GM12878 (cell line): ENCODE data around the gene VTI1A. TPM values are rescaled to one million over a fixed set of nuclear protein-coding genes. Genes with fewer than 3 reads are reported as not detected.

Experiments
- ATAC-seq: fragments of 200-7000 bp; cut with Tn5 transposase; 3 replicates; pipeline ENCODE4 v1.9.1; 2020; ENCODE audit warnings: mild to moderate bottlenecking, moderate library complexity
- BruUV-seq: library from RNA; stranded (reverse); fragments of 400-500 nt; replicated peaks from 2 replicates; lab custom pipeline; 2021; lab: Mats Ljungman, UMichigan
- CTCF ChIA-PET: fragments of 300-600 bp; sonication (Branson Sonifier 250); formaldehyde crosslinking; extraction: SDS; loops from one replicate; lab custom pipeline; 2021; ENCODE audit warnings: inconsistent platforms; lab: Yijun Ruan, JAX
- POLR2A ChIA-PET: fragments of 350-600 bp; formaldehyde crosslinking; extraction: SDS; loops from one replicate; lab custom pipeline; 2021; ENCODE audit warnings: inconsistent platforms; lab: Charles Lee
- RAD21 ChIA-PET: fragments of 300-600 bp; sonication (Branson Sonifier 250); formaldehyde crosslinking; loops from one replicate; lab custom pipeline; 2023; ENCODE audit warnings: antibody characterized with exemption; ENCODE audit not compliant: unreplicated experiment; lab: Charles Lee
- SMC1A ChIA-PET: fragments of 300-600 bp; sonication (Branson Sonifier 250); formaldehyde crosslinking; loops from one replicate; lab custom pipeline; 2023; ENCODE audit not compliant: unreplicated experiment, uncharacterized antibody; lab: Charles Lee
- DNase-seq: peaks from one replicate; pipeline ENCODE4 v3.0.0-alpha.2; 2011; ENCODE audit warnings: low read depth, low spot score
- FAIRE-seq: peaks from 3 replicates; lab custom pipeline; 2011; peaks lifted over from hg19 to GRCh38; lab: Jason Lieb, UNC
- H2AFZ ChIP-seq: 2 replicates; pipeline ENCODE4 v1.6.0; 2011; ENCODE audit warnings: low read depth, low read length, control low read depth; ENCODE audit not compliant: control insufficient read depth
- H3K27ac ChIP-seq: 2 replicates; pipeline ENCODE4 v1.5.1; 2011; ENCODE audit warnings: control low read depth; ENCODE audit not compliant: control insufficient read depth, insufficient read depth
- H3K27me3 ChIP-seq, 2 experiments: replicated peaks in 1 of 2; 2 replicates each; pipeline versions ENCODE4 v1.6.0 to v1.6.1; 2011; ENCODE audit warnings: low read length in 1 of 2; ENCODE audit not compliant: control insufficient read depth in 2 of 2, insufficient read depth in 2 of 2
- H3K36me3 ChIP-seq, 2 experiments: 2 replicates each; pipeline ENCODE4 v1.5.1; 2011; ENCODE audit warnings: low read length in 1 of 2; ENCODE audit not compliant: control insufficient read depth in 2 of 2, insufficient read depth in 2 of 2
- H3K4me1 ChIP-seq: 2 replicates; pipeline ENCODE4 v1.6.1; 2011; ENCODE audit warnings: mild to moderate bottlenecking, low read length, moderate library complexity, mixed read lengths; ENCODE audit not compliant: control insufficient read depth, insufficient read depth
- H3K4me2 ChIP-seq: 2 replicates; pipeline ENCODE4 v1.6.0; 2011; ENCODE audit warnings: control low read depth; ENCODE audit not compliant: control insufficient read depth, insufficient read depth
- H3K4me3 ChIP-seq: fragments of 200-600 bp; sonication (generic); 2 replicates; pipeline ENCODE4 v1.5.1; 2016
- H3K79me2 ChIP-seq: 2 replicates; pipeline ENCODE4 v1.6.0; 2011; ENCODE audit warnings: low read length; ENCODE audit not compliant: control insufficient read depth, insufficient read depth
- H3K9ac ChIP-seq: 2 replicates; pipeline ENCODE4 v1.8.0; 2011; ENCODE audit warnings: low read length, control low read depth, mixed read lengths; ENCODE audit not compliant: control insufficient read depth, insufficient read depth
- H3K9me3 ChIP-seq: replicated peaks from 3 replicates; pipeline ENCODE4 v1.5.1; 2011; ENCODE audit warnings: mild to moderate bottlenecking, low read length; ENCODE audit not compliant: control insufficient read depth, insufficient read depth
- H4K20me1 ChIP-seq: 2 replicates; pipeline ENCODE4 v1.6.0; 2011; ENCODE audit not compliant: control insufficient read depth, insufficient read depth
- CREM ChIP-seq: IDR thresholded peaks from 2 replicates; pipeline ENCODE4 v1.6.1; 2014; ENCODE audit warnings: antibody characterized with exemption, low read depth
- MXI1 ChIP-seq: fragments of 150-350 bp; IDR thresholded peaks from 2 replicates; pipeline ENCODE4 v1.6.1; 2011; ENCODE audit warnings: low read depth, mild to moderate bottlenecking, inconsistent platforms, low read length, improper control_type of control experiment
- NR2F1 ChIP-seq: fragments of 450-650 bp; conservative IDR thresholded peaks from 2 replicates; pipeline ENCODE4 v1.6.1; 2017; ENCODE audit warnings: mild to moderate bottlenecking
- PAX8 ChIP-seq: fragments of 450-650 bp; IDR thresholded peaks from 2 replicates; pipeline ENCODE4 v1.6.1; 2017; ENCODE audit warnings: mild to moderate bottlenecking, moderate library complexity
- POLR2A ChIP-seq: IDR thresholded peaks from 2 replicates; pipeline ENCODE4 v1.6.1; 2011; ENCODE audit warnings: low read depth, mild to moderate bottlenecking, low read length
- POLR2AphosphoS2 ChIP-seq: IDR thresholded peaks from 2 replicates; pipeline ENCODE4 v1.6.1; 2011; ENCODE audit warnings: low read depth, mild to moderate bottlenecking, low read length, improper control_type of control experiment, moderate library complexity
- RAD51 ChIP-seq: fragments of 450-650 bp; IDR thresholded peaks from 2 replicates; pipeline ENCODE4 v1.6.1; 2016; ENCODE audit warnings: moderate library complexity, mild to moderate bottlenecking, inconsistent platforms
- SPI1 ChIP-seq: IDR thresholded peaks from 2 replicates; pipeline ENCODE4 v1.6.1; 2011; ENCODE audit warnings: low read depth, mild to moderate bottlenecking, low read length, moderate library complexity, borderline replicate concordance; ENCODE audit not compliant: insufficient read depth
- STAT1 ChIP-seq: fragments of 450-650 bp; conservative IDR thresholded peaks from 2 replicates; pipeline ENCODE4 v1.6.1; 2014; ENCODE audit warnings: antibody characterized with exemption, mild to moderate bottlenecking
- STAT3 ChIP-seq: IDR thresholded peaks from 2 replicates; pipeline ENCODE4 v1.6.1; 2011; ENCODE audit warnings: low read depth, low read length, improper control_type of control experiment
- WGBS: methylation state at CpG from one replicate; pipeline ENCODE4 v1.1.6; 2016; ENCODE audit warnings: low lambda C conversion rate; ENCODE audit not compliant: insufficient replicate concordance, insufficient coverage; ENCODE audit errors: missing lambda C conversion rate; 5-methylcytosine and 5-hydroxymethylcytosine counted together
- in situ Hi-C: fragments of 300-500 bp; cut with MboI; formaldehyde crosslinking; loops from 9 replicates; pipeline ENCODE4 v1.14.3; 2018; ENCODE audit warnings: mixed read lengths
- intact Hi-C: fragments of 100-400 bp; cut with micrococcal nuclease; formaldehyde crosslinking; loops from one replicate; pipeline ENCODE4 v1.14.2; 2022; ENCODE audit not compliant: unreplicated experiment
- polyA plus RNA-seq, 11 experiments: library from polyadenylated mRNA; depleted of rRNA in 4 of 11; unstranded in 6 of 11; stranded (reverse) in 5 of 11; fragments of >200 nt; fragmentation: Nextera tagmentation in 4 of 11; fragmentation: Illumina TruSeq in 1 of 11; extraction: Ambion mirVana in 4 of 11; extraction: Trizol in 1 of 11; gene quantifications; 1 replicate in 1 of 11; 2 replicates in 10 of 11; pipeline versions ENCODE4 v1.2.1 to v1.2.3, GENCODE V29; 2011 to 2016; ENCODE audit warnings: inconsistent platforms in 2 of 11, missing spikeins in 2 of 11, low read depth in 1 of 11
- total RNA-seq, 4 experiments: library from RNA; depleted of rRNA in 3 of 4; stranded (reverse); fragments of >200 nt in 3 of 4; fragmentation: Illumina TruSeq in 1 of 4; extraction: Trizol in 1 of 4; gene quantifications; 2 replicates each; pipeline versions ENCODE4 v1.2.1 to v1.2.3, GENCODE V29; 2013 to 2021
- TF ChIP-seq, protein P1 (sequence below): IDR thresholded peaks from 2 replicates; pipeline ENCODE4 v1.6.1; 2012; ENCODE audit warnings: low read depth, low read length, improper control_type of control experiment

VTI1A gene
- total and polyA plus RNA-seq, 10 of the 15 experiments (the other 5 are each of a cell fraction or from before 2014, with no cell fraction given) = 12.4 to 43.2 (median 27.5) TPM

DNA sequence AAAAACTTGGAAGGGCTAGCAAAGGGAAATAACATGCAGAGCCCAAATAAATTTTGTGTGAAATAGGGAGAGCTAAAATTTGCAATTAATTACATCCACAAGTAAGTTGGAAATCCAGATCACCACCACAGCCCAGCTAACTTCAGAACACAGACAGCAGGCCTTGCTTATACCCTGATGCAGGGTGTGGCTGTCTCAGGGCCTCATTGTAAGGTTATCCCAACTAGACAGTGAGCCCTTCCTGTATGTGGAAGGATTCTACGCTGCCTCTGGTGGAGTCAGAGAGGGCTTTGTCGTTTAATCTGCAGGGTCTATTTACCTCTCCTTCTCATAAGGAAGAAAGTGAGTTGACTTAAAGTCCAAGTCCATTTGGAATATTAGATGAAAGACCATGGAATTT is 322.1 kb downstream of the VTI1A start:
- Histone ChIP-seq H3K4me2 (no peak overlapping the region), H3K4me3 (no peak overlapping the region), H3K27ac (no peak overlapping the region), H4K20me1 (no peaks in the 10 kb centered on the region), H3K9ac (no peak overlapping the region), H3K36me3 (no peaks in the 10 kb centered on the region), H3K4me1 (no peaks in the 10 kb centered on the region), H3K79me2 (no peaks in the 10 kb centered on the region), H3K9me3 (no peaks in the 10 kb centered on the region), H3K27me3 (no peaks in the 10 kb centered on the region), H2AFZ (no peak overlapping the region)
- BruUV-seq = no TSS peak
- in situ Hi-C loops (no loop called here), intact Hi-C loops (no loop called here)
- no peak for TF ChIP-seq RAD51
- no peak for TF ChIP-seq MXI1
- no peak for TF ChIP-seq CREM
- no peak for TF ChIP-seq NR2F1
- no peak for TF ChIP-seq PAX8
- no peak for TF ChIP-seq SPI1
- TF ChIP-seq POLR2AphosphoS2 = no peak
- TF ChIP-seq STAT3 = no peak
- TF ChIP-seq, protein P1, sequence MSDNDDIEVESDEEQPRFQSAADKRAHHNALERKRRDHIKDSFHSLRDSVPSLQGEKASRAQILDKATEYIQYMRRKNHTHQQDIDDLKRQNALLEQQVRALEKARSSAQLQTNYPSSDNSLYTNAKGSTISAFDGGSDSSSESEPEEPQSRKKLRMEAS = no peak
- TF ChIP-seq STAT1 = no peak
- no peak for TF ChIP-seq POLR2A
- SMC1A ChIA-PET = interaction anchor here (1.0 kb wide), 1 partner anchor 19 kb away, joined by 3 read pairs; no protein-coding TSS in a partner anchor
- RAD21 ChIA-PET = no interaction called here
- POLR2A ChIA-PET = no interaction called here
- WGBS = 100% methylated on average over 2 of the region's 2 CpGs
- ATAC-seq (no peak), FAIRE-seq (no peak), DNase-seq (no peak)
- CTCF ChIA-PET = no interaction called here
